ENCODE data around the gene BTNL3. TPM values are rescaled to one million over a fixed set of nuclear protein-coding genes. Genes with fewer than 3 reads are reported as not detected.

Gene BTNL3
- total and polyA plus RNA-seq, 9 of the 15 experiments (the other 6 are each of a cell fraction or from before 2014, with no cell fraction given): 0.03 to 0.44 (median 0.04) TPM; not detected in 4

GRCh38 chr5:181054871-181055459 lies 66.3 kb downstream of the BTNL3 start (continued):
- peak; percentile 67 for TF ChIP-seq PKNOX1 (IDR thresholded peaks at IDR 0.05)
- TF ChIP-seq CHD2 (IDR thresholded peaks at IDR 0.05; ENCODE audit: low read depth, low read length): no peak
- no peak for TF ChIP-seq BRF1 (IDR thresholded peaks at IDR 0.05; ENCODE audit: borderline replicate concordance, extremely low read depth, insufficient read length)
- no peak for TF ChIP-seq NONO (IDR thresholded peaks at IDR 0.05; ENCODE audit: low read depth in 2 of 2, low read length in 1 of 2)
- no peak for TF ChIP-seq HIVEP1 (CRISPR knock-in tag; IDR thresholded peaks at IDR 0.05)
- TF ChIP-seq FOS (IDR thresholded peaks at IDR 0.05; ENCODE audit: extremely low read depth, insufficient read length): no peak
- no peak for TF ChIP-seq MCM3 (IDR thresholded peaks at IDR 0.05)
- no peak for TF ChIP-seq BACH1 (tag; IDR thresholded peaks at IDR 0.05)
- 0 out of 2 replicates have a peak, but pooled peaks have one; percentile 21 for TF ChIP-seq JUND (IDR thresholded peaks at IDR 0.05; ENCODE audit: borderline replicate concordance, low read depth, low read length)
- TF ChIP-seq JUND (tag; IDR thresholded peaks at IDR 0.05; ENCODE audit: borderline replicate concordance, low read depth, low read length): no peak; the same call in 2 of the 3 replicates
- no peak for TF ChIP-seq ZNF23 (CRISPR knock-in tag; IDR thresholded peaks at IDR 0.05)
- no peak for TF ChIP-seq POLR2AphosphoS2 (IDR thresholded peaks at IDR 0.05; ENCODE audit: low read length)
- TF ChIP-seq DPF2 (IDR thresholded peaks at IDR 0.05): peak; percentile 55
- no peak for TF ChIP-seq GTF2A2 (tag; IDR thresholded peaks at IDR 0.05)
- TF ChIP-seq, protein P1, sequence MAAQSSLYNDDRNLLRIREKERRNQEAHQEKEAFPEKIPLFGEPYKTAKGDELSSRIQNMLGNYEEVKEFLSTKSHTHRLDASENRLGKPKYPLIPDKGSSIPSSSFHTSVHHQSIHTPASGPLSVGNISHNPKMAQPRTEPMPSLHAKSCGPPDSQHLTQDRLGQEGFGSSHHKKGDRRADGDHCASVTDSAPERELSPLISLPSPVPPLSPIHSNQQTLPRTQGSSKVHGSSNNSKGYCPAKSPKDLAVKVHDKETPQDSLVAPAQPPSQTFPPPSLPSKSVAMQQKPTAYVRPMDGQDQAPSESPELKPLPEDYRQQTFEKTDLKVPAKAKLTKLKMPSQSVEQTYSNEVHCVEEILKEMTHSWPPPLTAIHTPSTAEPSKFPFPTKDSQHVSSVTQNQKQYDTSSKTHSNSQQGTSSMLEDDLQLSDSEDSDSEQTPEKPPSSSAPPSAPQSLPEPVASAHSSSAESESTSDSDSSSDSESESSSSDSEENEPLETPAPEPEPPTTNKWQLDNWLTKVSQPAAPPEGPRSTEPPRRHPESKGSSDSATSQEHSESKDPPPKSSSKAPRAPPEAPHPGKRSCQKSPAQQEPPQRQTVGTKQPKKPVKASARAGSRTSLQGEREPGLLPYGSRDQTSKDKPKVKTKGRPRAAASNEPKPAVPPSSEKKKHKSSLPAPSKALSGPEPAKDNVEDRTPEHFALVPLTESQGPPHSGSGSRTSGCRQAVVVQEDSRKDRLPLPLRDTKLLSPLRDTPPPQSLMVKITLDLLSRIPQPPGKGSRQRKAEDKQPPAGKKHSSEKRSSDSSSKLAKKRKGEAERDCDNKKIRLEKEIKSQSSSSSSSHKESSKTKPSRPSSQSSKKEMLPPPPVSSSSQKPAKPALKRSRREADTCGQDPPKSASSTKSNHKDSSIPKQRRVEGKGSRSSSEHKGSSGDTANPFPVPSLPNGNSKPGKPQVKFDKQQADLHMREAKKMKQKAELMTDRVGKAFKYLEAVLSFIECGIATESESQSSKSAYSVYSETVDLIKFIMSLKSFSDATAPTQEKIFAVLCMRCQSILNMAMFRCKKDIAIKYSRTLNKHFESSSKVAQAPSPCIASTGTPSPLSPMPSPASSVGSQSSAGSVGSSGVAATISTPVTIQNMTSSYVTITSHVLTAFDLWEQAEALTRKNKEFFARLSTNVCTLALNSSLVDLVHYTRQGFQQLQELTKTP (IDR thresholded peaks at IDR 0.05; ENCODE audit: low read depth in 1 of 2, partially characterized antibody in 2 of 2): no peak
- no peak for TF ChIP-seq MYC (IDR thresholded peaks at IDR 0.05; ENCODE audit: low read depth, low read length)
- TF ChIP-seq MYC (CRISPR knock-in tag; IDR thresholded peaks at IDR 0.05; ENCODE audit: borderline replicate concordance, low read depth): no peak
- no peak for TF ChIP-seq NFE2 (IDR thresholded peaks at IDR 0.05; ENCODE audit: low read depth)
- TF ChIP-seq IRF2 (CRISPR knock-in tag; IDR thresholded peaks at IDR 0.05): no peak
- no peak for TF ChIP-seq POLR2A (conservative IDR thresholded peaks at IDR 0.05)
- TF ChIP-seq, protein P2, sequence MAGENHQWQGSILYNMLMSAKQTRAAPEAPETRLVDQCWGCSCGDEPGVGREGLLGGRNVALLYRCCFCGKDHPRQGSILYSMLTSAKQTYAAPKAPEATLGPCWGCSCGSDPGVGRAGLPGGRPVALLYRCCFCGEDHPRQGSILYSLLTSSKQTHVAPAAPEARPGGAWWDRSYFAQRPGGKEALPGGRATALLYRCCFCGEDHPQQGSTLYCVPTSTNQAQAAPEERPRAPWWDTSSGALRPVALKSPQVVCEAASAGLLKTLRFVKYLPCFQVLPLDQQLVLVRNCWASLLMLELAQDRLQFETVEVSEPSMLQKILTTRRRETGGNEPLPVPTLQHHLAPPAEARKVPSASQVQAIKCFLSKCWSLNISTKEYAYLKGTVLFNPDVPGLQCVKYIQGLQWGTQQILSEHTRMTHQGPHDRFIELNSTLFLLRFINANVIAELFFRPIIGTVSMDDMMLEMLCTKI (IDR thresholded peaks at IDR 0.05; ENCODE audit: partially characterized antibody): no peak
